HFFc6 (cell line): ENCODE measurements around the gene CCT3. TPM values are rescaled to one million over a fixed set of nuclear protein-coding genes. Genes with fewer than 3 reads are reported as not detected.
A peak's percentile ranks its signal among the peaks of the same experiment; 100 is the strongest.

Experiments used
- DNase-seq: peaks from one replicate; pipeline ENCODE4 v3.0.0-alpha.2; 2018
- H3K27ac Mint-ChIP-seq: 2 replicates; pipeline ENCODE4 v1.8.0; 2020; ENCODE audit warnings: mild to moderate bottlenecking, mixed read lengths
- H3K27me3 Mint-ChIP-seq: 2 replicates; pipeline ENCODE4 v1.8.0; 2021; ENCODE audit warnings: mild to moderate bottlenecking, moderate library complexity, mixed read lengths; ENCODE audit not compliant: insufficient read depth
- H3K36me3 Mint-ChIP-seq: 2 replicates; pipeline ENCODE4 v1.8.0; 2021; ENCODE audit warnings: low read depth, mixed read lengths
- H3K4me1 Mint-ChIP-seq: 2 replicates; pipeline ENCODE4 v1.8.0; 2020; ENCODE audit warnings: low read depth, mixed read lengths
- H3K4me3 Mint-ChIP-seq: 2 replicates; pipeline ENCODE4 v1.8.0; 2020; ENCODE audit warnings: mild to moderate bottlenecking, moderate library complexity, mixed read lengths
- H3K9me3 Mint-ChIP-seq: 2 replicates; pipeline ENCODE4 v1.8.0; 2020; ENCODE audit warnings: mild to moderate bottlenecking, mixed read lengths
- CTCF ChIP-seq: fragments of 200-600 bp; sonication (generic); IDR thresholded peaks from 2 replicates; pipeline ENCODE4 v1.5.0; 2021; ENCODE audit warnings: antibody characterized with exemption, mild to moderate bottlenecking
- total RNA-seq, 6 experiments: library from RNA; stranded (reverse); fragmentation: NEBNext Ultra II Directional; extraction: Animal tissue kit (Norgen Biotek cat#: 25700); gene quantifications; 2 replicates in 1 of 6; 3 replicates in 5 of 6; pipeline ENCODE4 v1.2.3, GENCODE V29; 2021

CCT3 gene
- total RNA-seq, 6 experiments from 2014 or later = 306 to 382 (median 317) TPM

GRCh38 chr1:156385534-156386031 lies 47.5 kb upstream of the CCT3 start:
- Mint-ChIP-seq H3K4me1 (peaks cover 6% of the 10 kb centered on the region; the same call in 1 of the 2 replicates), H3K27ac (no peak overlapping the region), H3K4me3 (no peak overlapping the region), H3K36me3 (no peaks in the 10 kb centered on the region), H3K27me3 (peaks cover 34% of the 10 kb centered on the region), H3K9me3 (no peaks in the 10 kb centered on the region)
- peak; percentile 98 for TF ChIP-seq CTCF
- DNase-seq = peak; percentile 45

- peaks cover 9% of the 10 kb centered on the region for H3K4me1 Mint-ChIP-seq
- no peak overlapping the region for H3K27ac Mint-ChIP-seq
- H3K36me3 Mint-ChIP-seq = no peaks in the 10 kb centered on the region
- no peaks in the 10 kb centered on the region for H3K9me3 Mint-ChIP-seq
- no peak overlapping the region for H3K4me3 Mint-ChIP-seq
- DNase-seq = no peak
- TF ChIP-seq CTCF = no peak
- peaks cover 27% of the 10 kb centered on the region for H3K27me3 Mint-ChIP-seq
These were observed 46.6 kb upstream of the CCT3 start for GRCh38 chr1:156384658-156385057.

GRCh38 chr1:156384007-156384406 lies 45.9 kb upstream of the CCT3 start:
- Mint-ChIP-seq H3K36me3 (no peaks in the 10 kb centered on the region), H3K4me1 (peaks cover 13% of the 10 kb centered on the region), H3K9me3 (no peaks in the 10 kb centered on the region), H3K27ac (no peak overlapping the region), H3K4me3 (no peak overlapping the region), H3K27me3 (peaks cover 22% of the 10 kb centered on the region)
- DNase-seq = no peak
- TF ChIP-seq CTCF = no peak

- Mint-ChIP-seq H3K4me3 (no peak overlapping the region), H3K27ac (no peak overlapping the region), H3K36me3 (no peaks in the 10 kb centered on the region), H3K4me1 (peaks cover 13% of the 10 kb centered on the region), H3K27me3 (peaks cover 15% of the 10 kb centered on the region; the same call in 1 of the 2 replicates), H3K9me3 (no peaks in the 10 kb centered on the region)
- DNase-seq = peak; percentile 39
- TF ChIP-seq CTCF = peak; percentile 88
These were observed 44.9 kb upstream of the CCT3 start for GRCh38 chr1:156383023-156383422.

- DNase-seq = no peak
- Mint-ChIP-seq H3K27me3 (peaks cover 11% of the 10 kb centered on the region; the same call in 1 of the 2 replicates), H3K36me3 (no peaks in the 10 kb centered on the region), H3K4me1 (peaks cover 13% of the 10 kb centered on the region), H3K4me3 (no peak overlapping the region), H3K27ac (no peak overlapping the region), H3K9me3 (no peaks in the 10 kb centered on the region)
- TF ChIP-seq CTCF = no peak
These were observed 44.5 kb upstream of the CCT3 start for GRCh38 chr1:156382561-156382960.
